ENCODE results near the gene CGB2. TPM values are rescaled to one million over a fixed set of nuclear protein-coding genes. Genes with fewer than 3 reads are reported as not detected.

CGB2 gene
- total RNA-seq, 1 experiment from 2014 or later: not detected

DNA sequence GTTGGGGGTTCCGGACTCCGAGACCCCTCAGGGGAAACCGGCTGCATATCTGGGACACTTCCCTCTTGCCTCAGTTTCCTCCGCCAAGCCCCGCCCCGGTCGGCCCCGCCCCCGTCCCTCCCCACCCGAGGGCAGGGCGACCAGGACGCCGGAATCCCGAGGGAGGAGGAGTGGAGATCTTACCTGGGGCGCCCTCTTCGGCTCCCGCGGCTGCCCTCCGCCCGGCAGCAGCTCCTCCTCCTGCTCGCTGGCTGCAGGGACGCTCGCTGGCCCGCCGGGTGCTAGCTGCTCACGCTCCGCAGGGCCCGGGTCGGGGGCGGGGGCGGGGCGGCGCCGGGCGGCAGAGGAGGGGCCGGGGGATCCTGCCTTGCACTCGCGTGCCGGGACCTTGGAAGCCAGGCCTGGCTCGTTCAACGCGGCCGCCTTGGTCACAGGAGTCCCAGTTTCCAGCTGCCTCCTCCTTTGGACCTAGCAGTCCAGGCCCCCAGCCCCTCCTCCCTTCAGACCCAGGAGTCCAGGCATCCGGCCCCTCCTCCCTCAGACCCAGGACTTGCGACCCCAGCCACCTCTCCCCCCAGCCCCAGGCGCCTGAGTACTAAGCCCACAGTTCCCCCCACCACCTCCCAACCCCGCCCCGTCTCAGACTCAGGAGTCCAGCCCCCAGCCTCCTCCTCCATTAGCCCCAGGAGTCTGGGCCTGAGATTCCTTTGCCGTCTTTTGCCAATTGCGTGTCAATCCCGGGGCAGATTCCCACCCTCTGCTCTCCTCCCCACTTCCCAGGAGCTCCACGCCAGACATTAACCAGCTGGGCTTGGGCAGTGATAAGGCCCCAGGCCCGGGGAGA, 33.3 kb downstream of the CGB2 start, which contains the start of gene NTF4:
Gene NTF4, minus strand, starts transcription at position 51 of the 844 bp plus-strand sequence. CDS start 2,821 bp downstream, outside the sequence.
- no peaks in the 10 kb centered on the region for H3K9me3 ChIP-seq (ENCODE audit: insufficient read depth, low read depth)
- ChIA-PET CTCF (interaction anchor here (0.6 to 1.1 kb wide), 6 partner anchors 9 to 407 kb away, joined by 3 to 8 read pairs (median 4); no protein-coding TSS in a partner anchor), POLR2A (ENCODE audit: unreplicated experiment) (interaction anchor here (0.6 kb wide), 1 partner anchor 49 kb away, joined by 14 read pairs; the partner anchor contains the start of gene LIN7B)
- H3K27ac ChIP-seq: no peak within 1 kb of the TSS
- no peak for TF ChIP-seq EZH2 (IDR thresholded peaks at IDR 0.05; ENCODE audit: low read depth)
- TF ChIP-seq, protein P1, sequence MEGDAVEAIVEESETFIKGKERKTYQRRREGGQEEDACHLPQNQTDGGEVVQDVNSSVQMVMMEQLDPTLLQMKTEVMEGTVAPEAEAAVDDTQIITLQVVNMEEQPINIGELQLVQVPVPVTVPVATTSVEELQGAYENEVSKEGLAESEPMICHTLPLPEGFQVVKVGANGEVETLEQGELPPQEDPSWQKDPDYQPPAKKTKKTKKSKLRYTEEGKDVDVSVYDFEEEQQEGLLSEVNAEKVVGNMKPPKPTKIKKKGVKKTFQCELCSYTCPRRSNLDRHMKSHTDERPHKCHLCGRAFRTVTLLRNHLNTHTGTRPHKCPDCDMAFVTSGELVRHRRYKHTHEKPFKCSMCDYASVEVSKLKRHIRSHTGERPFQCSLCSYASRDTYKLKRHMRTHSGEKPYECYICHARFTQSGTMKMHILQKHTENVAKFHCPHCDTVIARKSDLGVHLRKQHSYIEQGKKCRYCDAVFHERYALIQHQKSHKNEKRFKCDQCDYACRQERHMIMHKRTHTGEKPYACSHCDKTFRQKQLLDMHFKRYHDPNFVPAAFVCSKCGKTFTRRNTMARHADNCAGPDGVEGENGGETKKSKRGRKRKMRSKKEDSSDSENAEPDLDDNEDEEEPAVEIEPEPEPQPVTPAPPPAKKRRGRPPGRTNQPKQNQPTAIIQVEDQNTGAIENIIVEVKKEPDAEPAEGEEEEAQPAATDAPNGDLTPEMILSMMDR (conservative IDR thresholded peaks at IDR 0.05): no peak
- H3K27me3 ChIP-seq (ENCODE audit: insufficient read depth, low read depth): peaks cover 17% of the 10 kb centered on the region
- no peaks in the 10 kb centered on the region for H3K9me2 ChIP-seq (ENCODE audit: insufficient read depth)
- no peaks in the 10 kb centered on the region for H4K20me1 ChIP-seq (ENCODE audit: insufficient read depth)
- DNase-seq: peak in 1 of 2 experiments; percentile 75
- H3K4me2 ChIP-seq: peak within 1 kb of the TSS; percentile 62
- H3K4me3 ChIP-seq: peak within 1 kb of the TSS; percentile 35; the same call in 1 of the 2 replicates
- peaks cover 11% of the 10 kb centered on the region; the same call in 1 of the 2 replicates for H3K4me1 ChIP-seq (replicated peaks; ENCODE audit: insufficient read depth)
- peaks cover 41% of the 10 kb centered on the region for H3F3A ChIP-seq (ENCODE audit: insufficient read depth, low read depth)
- intact Hi-C loops (cut with micrococcal nuclease; ENCODE audit: unreplicated experiment): no loop called here
- no peaks in the 10 kb centered on the region for H3K79me2 ChIP-seq (ENCODE audit: low read depth)
- no peak within 1 kb of the TSS for H2AFZ ChIP-seq
- H3K36me3 ChIP-seq (ENCODE audit: low read depth): no peaks in the 10 kb centered on the region
- no TSS peak for BruUV-seq (replicated peaks)

DNA sequence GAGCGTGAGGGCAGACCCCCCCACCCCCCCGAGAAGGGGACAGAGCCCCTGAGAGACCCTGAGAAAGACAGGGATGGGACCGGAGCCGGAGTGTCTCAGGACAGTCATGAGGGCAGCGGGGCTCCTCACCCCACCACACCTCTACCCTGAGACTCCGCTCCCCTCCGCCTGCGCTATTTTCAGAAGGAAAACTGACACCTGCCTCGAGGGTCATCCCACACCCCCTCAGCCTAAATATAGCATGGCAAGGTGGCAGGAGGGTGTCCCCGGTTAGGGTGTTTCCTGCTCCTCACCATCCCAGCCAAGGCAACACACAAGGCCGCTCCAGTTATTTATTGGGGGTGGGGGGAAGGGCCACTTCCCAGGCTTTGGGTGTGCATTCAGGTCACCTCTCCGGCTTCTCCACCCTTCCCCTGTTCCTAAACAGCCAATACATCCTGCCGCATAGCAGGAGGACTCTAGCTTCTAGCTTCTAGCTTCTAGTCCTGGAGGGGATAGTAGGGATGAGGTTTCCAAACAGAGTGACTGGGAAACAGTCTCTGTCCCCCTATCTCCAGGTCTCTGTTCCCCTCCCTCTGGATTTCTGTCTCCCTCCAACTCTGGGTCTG, 34.3 kb downstream of the CGB2 start:
- Histone ChIP-seq H3K4me2 (no peak overlapping the region), H3K4me1 (replicated peaks; ENCODE audit: insufficient read depth) (peaks cover 7% of the 10 kb centered on the region; the same call in 1 of the 2 replicates), H3K79me2 (ENCODE audit: low read depth) (no peaks in the 10 kb centered on the region), H3K9me3 (ENCODE audit: insufficient read depth, low read depth) (no peaks in the 10 kb centered on the region), H3K36me3 (ENCODE audit: low read depth) (no peaks in the 10 kb centered on the region), H3K9me2 (ENCODE audit: insufficient read depth) (no peaks in the 10 kb centered on the region), H3K27ac (no peak overlapping the region), H3F3A (ENCODE audit: insufficient read depth, low read depth) (peaks cover 31% of the 10 kb centered on the region), H3K4me3 (no peak overlapping the region), H2AFZ (no peak overlapping the region), H3K27me3 (ENCODE audit: insufficient read depth, low read depth) (peaks cover 27% of the 10 kb centered on the region), H4K20me1 (ENCODE audit: insufficient read depth) (no peaks in the 10 kb centered on the region)
- no TSS peak for BruUV-seq (replicated peaks)
- POLR2A ChIA-PET (ENCODE audit: unreplicated experiment): no interaction called here
- no peak for DNase-seq
- CTCF ChIA-PET: interaction anchor here (1.1 kb wide), 1 partner anchor 48 kb away, joined by 8 read pairs; no protein-coding TSS in a partner anchor
- TF ChIP-seq, protein P1 (conservative IDR thresholded peaks at IDR 0.05): no peak
- TF ChIP-seq EZH2 (IDR thresholded peaks at IDR 0.05; ENCODE audit: low read depth): no peak
- intact Hi-C loops (cut with micrococcal nuclease; ENCODE audit: unreplicated experiment): no loop called here

DNA sequence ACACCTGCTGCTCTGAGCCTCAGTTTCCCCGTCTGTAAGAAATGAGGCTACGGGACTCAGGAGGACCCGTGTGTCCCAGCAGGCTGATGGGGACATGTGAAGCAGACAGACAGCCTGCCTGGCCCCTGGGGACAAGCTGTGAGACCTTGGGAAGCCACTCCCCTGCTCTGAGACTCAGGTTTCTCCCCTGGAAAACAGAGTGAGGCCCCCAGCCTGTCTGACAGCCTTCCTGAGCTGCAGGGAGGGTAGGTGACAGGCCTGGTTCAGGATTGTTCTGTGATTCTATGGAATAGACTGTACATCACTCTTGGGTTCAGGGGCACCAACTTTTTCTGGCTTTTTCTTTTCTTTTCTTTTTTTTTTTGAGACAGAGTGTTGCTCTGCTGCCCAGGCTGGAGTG, 35.9 kb downstream of the CGB2 start:
- Histone ChIP-seq H3K4me2 (no peak overlapping the region), H3K27ac (no peak overlapping the region), H2AFZ (no peak overlapping the region), H3K36me3 (ENCODE audit: low read depth) (no peaks in the 10 kb centered on the region), H3K27me3 (ENCODE audit: insufficient read depth, low read depth) (peaks cover 30% of the 10 kb centered on the region), H3K79me2 (ENCODE audit: low read depth) (no peaks in the 10 kb centered on the region), H3K4me3 (no peak overlapping the region), H3K9me3 (ENCODE audit: insufficient read depth, low read depth) (no peaks in the 10 kb centered on the region), H3K9me2 (ENCODE audit: insufficient read depth) (no peaks in the 10 kb centered on the region), H3K4me1 (replicated peaks; ENCODE audit: insufficient read depth) (peaks cover 7% of the 10 kb centered on the region; the same call in 1 of the 2 replicates), H3F3A (ENCODE audit: insufficient read depth, low read depth) (peaks cover 31% of the 10 kb centered on the region; the same call in 1 of the 2 replicates), H4K20me1 (ENCODE audit: insufficient read depth) (no peaks in the 10 kb centered on the region)
- DNase-seq: no peak
- no TSS peak for BruUV-seq (replicated peaks)
- CTCF ChIA-PET: interaction anchor here (0.6 kb wide), 1 partner anchor 66 kb away, joined by 6 read pairs; no protein-coding TSS in a partner anchor
- TF ChIP-seq, protein P1 (conservative IDR thresholded peaks at IDR 0.05): no peak
- no peak for TF ChIP-seq EZH2 (IDR thresholded peaks at IDR 0.05; ENCODE audit: low read depth)
- POLR2A ChIA-PET (ENCODE audit: unreplicated experiment): no interaction called here
- intact Hi-C loops (cut with micrococcal nuclease; ENCODE audit: unreplicated experiment): no loop called here

Data from PC-9 (cell line).